Measurements from ENCODE around the gene RBM44.

DNA sequence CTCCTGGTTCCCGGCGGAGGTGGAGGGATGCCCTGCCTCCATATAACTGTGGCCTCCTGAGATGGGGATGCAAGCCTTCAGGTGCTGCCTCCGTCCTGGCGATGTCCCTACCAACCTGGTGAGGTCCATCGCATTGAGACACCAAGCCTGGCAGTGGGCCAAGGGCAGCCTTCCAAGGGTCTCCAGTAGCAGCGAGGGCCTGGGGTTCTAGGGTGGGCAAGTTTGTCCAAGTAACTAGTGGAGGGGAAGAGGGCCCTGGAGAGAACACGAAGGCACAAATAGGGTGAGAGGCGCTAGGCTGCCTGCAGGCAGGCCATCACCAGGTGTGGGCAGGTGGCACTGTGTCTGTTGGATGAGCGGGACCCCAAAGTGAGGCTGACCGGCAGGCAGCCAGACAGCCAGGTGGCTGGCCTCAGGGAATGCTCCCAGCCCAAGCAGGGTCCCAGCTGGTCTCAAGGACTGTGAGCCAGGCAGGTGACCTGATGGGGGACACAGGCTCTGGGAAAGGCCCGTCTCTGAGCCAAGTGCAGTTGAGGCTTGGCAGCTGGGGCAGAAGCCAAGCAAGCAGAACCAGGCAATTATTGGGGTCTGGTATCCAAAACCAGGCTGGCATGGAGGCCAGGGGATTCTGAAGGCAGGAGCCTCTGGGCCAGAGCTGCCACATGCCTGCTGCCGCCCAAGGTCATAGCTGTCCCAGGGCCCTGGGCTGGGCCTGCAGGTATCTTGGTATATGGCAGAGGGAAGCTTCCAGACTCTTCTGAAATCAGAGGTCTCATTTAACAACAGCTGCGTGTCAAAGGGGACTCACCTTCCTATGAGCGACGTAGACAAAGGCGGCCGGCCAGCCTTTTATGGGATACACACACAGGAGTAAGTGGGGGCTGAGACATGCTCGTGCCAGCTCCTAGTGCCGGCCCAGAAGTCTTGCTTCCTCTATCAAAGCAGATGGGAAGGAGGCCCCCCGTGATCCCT, 84.2 kb downstream of the RBM44 start:
- TF ChIP-seq, protein P1, sequence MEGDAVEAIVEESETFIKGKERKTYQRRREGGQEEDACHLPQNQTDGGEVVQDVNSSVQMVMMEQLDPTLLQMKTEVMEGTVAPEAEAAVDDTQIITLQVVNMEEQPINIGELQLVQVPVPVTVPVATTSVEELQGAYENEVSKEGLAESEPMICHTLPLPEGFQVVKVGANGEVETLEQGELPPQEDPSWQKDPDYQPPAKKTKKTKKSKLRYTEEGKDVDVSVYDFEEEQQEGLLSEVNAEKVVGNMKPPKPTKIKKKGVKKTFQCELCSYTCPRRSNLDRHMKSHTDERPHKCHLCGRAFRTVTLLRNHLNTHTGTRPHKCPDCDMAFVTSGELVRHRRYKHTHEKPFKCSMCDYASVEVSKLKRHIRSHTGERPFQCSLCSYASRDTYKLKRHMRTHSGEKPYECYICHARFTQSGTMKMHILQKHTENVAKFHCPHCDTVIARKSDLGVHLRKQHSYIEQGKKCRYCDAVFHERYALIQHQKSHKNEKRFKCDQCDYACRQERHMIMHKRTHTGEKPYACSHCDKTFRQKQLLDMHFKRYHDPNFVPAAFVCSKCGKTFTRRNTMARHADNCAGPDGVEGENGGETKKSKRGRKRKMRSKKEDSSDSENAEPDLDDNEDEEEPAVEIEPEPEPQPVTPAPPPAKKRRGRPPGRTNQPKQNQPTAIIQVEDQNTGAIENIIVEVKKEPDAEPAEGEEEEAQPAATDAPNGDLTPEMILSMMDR (conservative IDR thresholded peaks at IDR 0.05 in 1 of 2, IDR thresholded peaks at IDR 0.05 in 1 of 2; ENCODE audit: low read depth in 1 of 2, low read length in 2 of 2) = no peak
- no peak for TF ChIP-seq EZH2 (IDR thresholded peaks at IDR 0.05; ENCODE audit: low read length, missing control alignments)

Measured in fibroblast of lung (primary cell).